ENCODE data around the gene MKX. TPM values are rescaled to one million over a fixed set of nuclear protein-coding genes. Genes with fewer than 3 reads are reported as not detected.
A peak's percentile ranks its signal among the peaks of the same experiment; 100 is the strongest.

Gene MKX
- total and polyA plus RNA-seq, 4 donors: 0.50 to 3.5 (median 1.4) TPM

- H3K36me3 ChIP-seq (ENCODE audit: control insufficient read depth in 4 of 4, insufficient read depth in 4 of 4, low read length in 4 of 4): no peaks in the 10 kb centered on the region
- H3K27ac ChIP-seq (ENCODE audit: low read depth in 1 of 2, low read length in 1 of 2): no peak overlapping the region
- WGBS, 2 donors: 11 to 15% methylated on average over 10 of the region's 10 CpGs
- peaks cover 5 to 81% (median 70%) of the 10 kb centered on the region in 3 donors for H3K27me3 ChIP-seq (ENCODE audit: control insufficient read depth in 3 of 3, insufficient read depth in 3 of 3, low read length in 2 of 3)
- H3K9ac ChIP-seq (ENCODE audit: insufficient read depth in 1 of 2, low read length in 2 of 2): no peak overlapping the region
- ATAC-seq (ENCODE audit: insufficient read depth, low FRiP score) (no peak), DNase-seq (peak; percentile 14 to 50 (median 48))
- H3K9me3 ChIP-seq (ENCODE audit: control insufficient read depth in 4 of 4, insufficient read depth in 3 of 4, low read length in 3 of 4): peaks cover 0 to 2% (median 0%) of the 10 kb centered on the region in 4 donors
- no peak overlapping the region for H3K4me3 ChIP-seq
- TF ChIP-seq CTCF (IDR thresholded peaks at IDR 0.05; ENCODE audit: control extremely low read depth, extremely low read depth): no peak
- H3K4me1 ChIP-seq (ENCODE audit: control insufficient read depth in 5 of 5, insufficient read depth in 5 of 5, low read length in 5 of 5): peaks cover 0 to 39% (median 10%) of the 10 kb centered on the region in 5 donors
These were observed 1.5 kb upstream of the MKX start for GRCh38 chr10:27747096-27747451.

- H3K9me3 ChIP-seq (ENCODE audit: control insufficient read depth in 4 of 4, insufficient read depth in 3 of 4, low read length in 3 of 4): peaks cover 0 to 2% (median 0%) of the 10 kb centered on the region in 4 donors
- no peak overlapping the region for H3K9ac ChIP-seq (ENCODE audit: insufficient read depth in 1 of 2, low read length in 2 of 2)
- H3K27me3 ChIP-seq (ENCODE audit: control insufficient read depth in 3 of 3, insufficient read depth in 3 of 3, low read length in 2 of 3): peaks cover 5 to 80% (median 74%) of the 10 kb centered on the region in 3 donors
- no peak for TF ChIP-seq CTCF (IDR thresholded peaks at IDR 0.05; ENCODE audit: control extremely low read depth, extremely low read depth)
- DNase-seq: no peak
- no peaks in the 10 kb centered on the region for H3K36me3 ChIP-seq (ENCODE audit: control insufficient read depth in 4 of 4, insufficient read depth in 4 of 4, low read length in 4 of 4)
- WGBS, 2 donors: 3 to 7% methylated on average over 25 of the region's 25 CpGs
- no peak for ATAC-seq (ENCODE audit: insufficient read depth, low FRiP score)
- no peak overlapping the region for H3K27ac ChIP-seq (ENCODE audit: low read depth in 1 of 2, low read length in 1 of 2)
- peaks cover 0 to 44% (median 10%) of the 10 kb centered on the region in 5 donors for H3K4me1 ChIP-seq (ENCODE audit: control insufficient read depth in 5 of 5, insufficient read depth in 5 of 5, low read length in 5 of 5)
- no peak overlapping the region for H3K4me3 ChIP-seq
These were observed 927 bp upstream of the MKX start for GRCh38 chr10:27746397-27747095.

- Histone ChIP-seq H3K9ac (ENCODE audit: insufficient read depth in 1 of 2, low read length in 2 of 2) (no peak overlapping the region), H3K4me1 (ENCODE audit: control insufficient read depth in 5 of 5, insufficient read depth in 5 of 5, low read length in 5 of 5) (peaks cover 0 to 47% (median 15%) of the 10 kb centered on the region in 5 donors), H3K27me3 (ENCODE audit: control insufficient read depth in 3 of 3, insufficient read depth in 3 of 3, low read length in 2 of 3) (peaks cover 10 to 84% (median 78%) of the 10 kb centered on the region in 3 donors), H3K36me3 (ENCODE audit: control insufficient read depth in 4 of 4, insufficient read depth in 4 of 4, low read length in 4 of 4) (no peaks in the 10 kb centered on the region), H3K27ac (ENCODE audit: low read depth in 1 of 2, low read length in 1 of 2) (no peak overlapping the region), H3K9me3 (ENCODE audit: control insufficient read depth in 4 of 4, insufficient read depth in 3 of 4, low read length in 3 of 4) (peaks cover 0 to 2% (median 0%) of the 10 kb centered on the region in 4 donors), H3K4me3 (peak overlapping the region; percentile 1)
- TF ChIP-seq CTCF (IDR thresholded peaks at IDR 0.05; ENCODE audit: control extremely low read depth, extremely low read depth): no peak
- DNase-seq (peak; percentile 25 to 34 (median 26)), ATAC-seq (ENCODE audit: insufficient read depth, low FRiP score) (no peak)
- 1 to 3% methylated on average over 77 to 78 of the region's 78 CpGs for WGBS, 2 donors
These were observed 552 bp downstream of the MKX start for GRCh38 chr10:27744802-27745731.

All from lung (tissue), 12 donors.